Naive B cell (primary cell): Measurements from ENCODE around the gene PDPN. TPM values are rescaled to one million over a fixed set of nuclear protein-coding genes. Genes with fewer than 3 reads are reported as not detected.

Experiments used
- polyA plus RNA-seq, 6 donors: library from polyadenylated mRNA; unstranded; fragments of 300-500 nt; fragmentation: Illumina TruSeq; gene quantifications; one replicate each; pipeline ENCODE4 v1.2.3, GENCODE V29; 2021; ENCODE audit warnings: low read depth in 6 of 6

The PDPN gene
- polyA plus RNA-seq, 6 donors from 2014 or later: not detected

Other genes starting within 250 kb of the PDPN start
- gene PRAMEF14, start 236.7 kb upstream of the PDPN start, polyA plus RNA-seq: not detected
- gene PRAMEF19, start 211.9 kb upstream of the PDPN start, polyA plus RNA-seq: not detected
- gene PRAMEF17, start 194.2 kb upstream of the PDPN start, polyA plus RNA-seq: not detected
- gene PRAMEF20, start 173.4 kb upstream of the PDPN start, polyA plus RNA-seq: not detected
- not detected for gene LRRC38, start 69.8 kb upstream of the PDPN start, polyA plus RNA-seq
- gene PRDM2, start 116.4 kb downstream of the PDPN start, polyA plus RNA-seq: 10 to 100 TPM; 18.4 to 49.1 (median 35.3) TPM